ENCODE results near the gene ANO2.

The ANO2 gene

DNA sequence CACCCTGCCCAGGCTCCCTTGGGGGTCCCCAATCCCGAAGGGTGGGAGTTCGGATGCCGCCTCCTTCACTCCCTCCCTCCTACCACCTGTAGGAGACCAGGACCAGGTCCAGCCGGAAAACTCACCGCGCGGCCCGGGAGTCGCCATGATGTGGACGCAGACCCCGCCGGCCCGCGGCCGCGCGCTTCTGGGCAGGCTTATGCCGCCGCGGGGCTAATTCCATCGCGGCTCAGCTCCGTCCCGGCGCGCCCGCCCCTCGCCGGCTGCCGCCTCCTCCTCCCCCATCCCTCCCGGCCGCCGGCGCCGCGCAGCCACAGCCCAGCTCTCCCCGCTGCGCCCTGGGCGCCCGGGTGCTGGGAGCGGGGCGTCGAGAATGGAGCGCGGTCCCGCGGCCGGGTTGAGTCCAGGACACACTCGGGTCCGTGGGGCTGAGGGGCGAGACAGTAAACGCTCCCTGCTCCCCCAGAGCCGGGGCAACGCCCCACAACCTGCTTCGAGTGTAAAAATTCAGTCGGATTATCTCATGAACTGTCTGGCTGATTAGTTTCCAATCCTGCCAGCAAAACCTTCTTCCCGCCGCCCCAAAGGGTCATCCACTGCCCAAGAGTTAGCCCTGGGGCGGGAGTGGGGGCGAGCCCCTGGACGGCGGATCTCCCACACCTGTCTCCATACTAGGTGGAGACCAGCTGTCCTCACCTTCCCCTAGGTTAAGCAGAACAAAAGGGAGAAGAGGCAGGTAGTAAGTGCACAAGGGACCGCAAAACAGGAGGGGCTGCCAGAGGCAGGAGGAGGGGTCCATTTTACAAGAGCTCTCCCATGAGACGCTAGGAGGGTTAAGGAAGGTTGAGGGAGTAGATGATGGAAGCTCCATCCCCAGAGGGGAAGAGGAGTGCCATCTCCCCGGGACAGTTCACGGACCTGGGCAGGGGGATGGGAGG is at the start of gene ANO2:
Gene ANO2, minus strand, starts transcription at position 189 of the 938 bp plus-strand sequence. Its CDS starts 42 bp downstream, at position 147.
- no peak for DNase-seq (ENCODE audit: low spot score)

DNA sequence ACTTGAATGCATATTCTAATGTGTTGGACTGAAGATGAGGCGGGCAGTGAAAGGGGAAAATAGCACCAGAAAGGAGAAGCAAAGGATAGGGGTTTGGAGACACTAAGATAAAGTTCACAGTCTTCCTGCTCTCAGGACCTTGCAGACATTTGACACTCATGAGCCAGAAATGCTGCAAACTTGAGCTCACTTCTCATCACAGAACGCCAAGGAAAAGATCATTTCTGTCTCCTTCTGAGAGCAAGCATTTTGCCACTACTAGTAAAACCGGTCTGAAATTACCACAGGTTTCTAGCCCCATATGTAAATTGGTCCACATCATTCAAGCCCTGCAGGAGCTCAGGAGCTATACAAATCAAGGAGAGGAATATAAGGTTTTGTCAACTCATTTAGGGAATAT is 44.6 kb upstream of the ANO2 start:
- DNase-seq (ENCODE audit: low spot score): no peak

DNA sequence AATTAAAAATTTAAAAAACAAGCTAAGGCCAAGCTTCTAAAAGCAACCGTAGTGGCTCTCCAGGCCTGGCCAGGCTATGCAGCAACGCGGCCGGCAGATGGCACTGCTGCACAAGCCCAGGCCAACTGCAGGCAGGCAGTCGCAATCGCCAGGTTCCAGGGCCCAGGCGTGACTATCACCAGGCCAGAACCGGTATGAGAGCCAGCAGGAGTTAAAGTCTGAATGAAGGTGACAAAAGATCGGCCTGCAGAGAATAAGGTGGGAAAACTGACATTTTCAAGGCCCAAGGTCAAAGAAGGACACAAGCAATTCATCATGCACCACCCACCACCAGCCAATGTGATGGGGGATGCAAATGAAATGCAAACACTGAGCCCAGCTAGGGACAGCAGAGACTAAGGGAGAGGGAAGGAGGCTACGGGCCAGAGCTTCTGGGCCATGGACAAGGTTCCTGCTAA is 43.6 kb upstream of the ANO2 start:
- peak; percentile 77 for DNase-seq (ENCODE audit: low spot score)

DNA sequence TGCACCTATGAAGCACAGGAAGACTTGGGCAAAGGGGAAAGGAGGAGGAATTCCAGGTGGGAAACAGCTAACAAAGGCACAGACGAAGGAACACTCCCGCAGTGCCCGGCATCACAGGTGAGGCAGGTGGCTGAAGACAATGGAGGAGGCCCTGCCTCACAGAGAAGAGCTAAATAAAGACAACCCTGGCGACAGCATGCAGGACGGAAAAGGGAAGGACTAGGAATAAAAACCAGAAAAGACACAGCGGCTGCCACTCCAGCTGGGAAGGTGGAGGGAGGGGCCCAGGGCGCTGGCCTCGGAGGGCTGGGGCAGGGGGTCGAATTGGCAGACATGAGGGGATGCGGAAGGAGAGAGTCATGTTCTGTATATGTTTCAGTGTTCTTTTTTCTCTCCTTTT is 43.0 kb upstream of the ANO2 start:
- no peak for DNase-seq (ENCODE audit: low spot score)

DNA sequence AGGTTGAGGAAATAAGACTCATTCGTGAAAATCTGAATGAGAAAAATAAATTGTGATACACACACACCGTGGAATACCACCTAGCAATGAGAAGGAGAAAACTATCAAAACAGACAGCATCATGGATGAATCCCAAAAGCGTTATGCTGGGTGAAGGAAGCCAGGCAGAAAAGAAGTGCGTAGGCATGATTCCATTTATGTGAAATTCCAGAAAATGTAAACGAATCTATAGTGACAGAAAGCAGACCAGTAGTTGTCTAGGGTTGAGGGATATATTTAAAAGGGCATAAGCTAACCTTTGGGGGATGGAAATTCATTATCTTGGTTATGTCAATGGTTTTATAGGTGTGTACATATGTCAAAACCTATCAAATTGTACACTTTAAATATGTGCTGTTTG is 42.5 kb upstream of the ANO2 start:
- no peak for DNase-seq (ENCODE audit: low spot score)

DNA sequence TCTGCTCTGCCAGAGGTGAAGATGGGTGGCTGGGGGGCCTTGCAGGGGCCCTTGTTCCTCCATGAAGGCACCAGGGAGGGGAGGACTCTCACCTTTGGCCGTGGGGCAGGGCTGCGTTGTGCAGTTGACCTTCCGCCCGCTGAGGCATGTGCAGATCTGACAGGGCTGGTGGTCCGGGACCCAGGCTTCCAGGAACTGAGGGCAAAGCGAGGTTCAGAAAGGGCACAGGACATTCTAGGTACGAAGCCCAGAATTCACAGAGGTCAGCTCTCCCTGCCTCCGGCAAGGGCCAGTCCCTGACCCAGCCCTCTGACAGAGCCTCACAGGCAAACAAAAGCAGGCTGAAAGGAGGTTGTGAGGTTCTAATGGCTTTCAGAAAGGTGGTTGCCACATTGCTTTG is 40.4 kb upstream of the ANO2 start:
- no peak for DNase-seq (ENCODE audit: low spot score)

DNA sequence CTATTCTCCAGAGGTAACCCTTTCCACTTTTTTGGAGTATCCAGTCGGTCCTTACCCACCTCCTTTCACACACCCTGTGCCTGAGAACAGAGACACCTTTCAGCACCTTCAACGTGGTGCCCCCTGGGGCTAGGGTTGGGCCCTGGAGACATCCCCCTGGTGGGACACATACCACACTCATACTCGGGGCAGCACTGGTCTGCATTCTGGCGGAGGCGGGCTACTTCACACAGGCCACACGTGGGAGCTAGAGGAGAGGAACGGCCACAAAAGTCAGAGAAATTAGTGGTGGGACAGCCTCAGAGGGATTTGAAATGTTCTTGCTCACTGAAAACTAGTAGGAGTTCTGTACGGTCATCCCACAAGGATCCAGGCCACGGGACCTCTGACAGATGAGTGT is 39.8 kb upstream of the ANO2 start:
- DNase-seq (ENCODE audit: low spot score): no peak

DNA sequence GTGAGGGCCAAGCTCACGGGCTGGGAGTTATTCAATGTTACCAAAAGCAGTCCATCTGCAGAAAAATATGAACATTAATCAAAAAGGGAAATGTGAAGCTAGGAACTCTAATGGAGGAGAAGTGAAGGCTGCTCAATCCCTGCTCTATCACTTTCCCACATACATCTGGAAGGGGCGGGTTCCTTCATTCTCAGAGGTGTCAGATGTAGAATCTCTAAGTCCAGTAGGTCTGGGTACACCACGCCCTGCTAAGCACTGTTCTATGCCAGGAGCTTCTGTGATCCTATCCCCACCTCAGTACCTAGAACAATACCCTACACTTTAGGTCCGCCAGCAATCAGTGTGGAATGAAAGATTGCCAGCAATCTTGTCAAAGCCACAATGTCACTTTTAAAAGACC is 37.0 kb upstream of the ANO2 start:
- DNase-seq (ENCODE audit: low spot score): no peak

DNA sequence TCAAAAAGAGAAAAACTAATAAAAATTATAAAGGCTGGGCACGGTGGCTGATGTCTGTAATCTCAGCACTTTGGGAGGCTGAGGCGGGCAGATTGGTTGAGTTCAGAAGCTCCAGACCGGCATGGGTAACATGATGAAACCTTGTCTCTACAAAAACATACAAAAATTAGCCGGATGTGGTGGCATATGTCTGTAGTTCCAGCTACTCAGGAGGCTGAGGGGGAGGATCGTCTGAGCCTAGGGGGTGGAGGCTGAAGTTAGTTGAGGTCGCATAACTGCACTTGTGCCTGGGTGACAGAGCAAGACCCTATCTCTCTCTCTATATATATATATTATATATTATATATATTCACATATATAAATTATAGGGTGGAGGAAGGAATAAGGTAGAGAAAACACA is 32.5 kb upstream of the ANO2 start:
- no peak for DNase-seq (ENCODE audit: low spot score)

DNA sequence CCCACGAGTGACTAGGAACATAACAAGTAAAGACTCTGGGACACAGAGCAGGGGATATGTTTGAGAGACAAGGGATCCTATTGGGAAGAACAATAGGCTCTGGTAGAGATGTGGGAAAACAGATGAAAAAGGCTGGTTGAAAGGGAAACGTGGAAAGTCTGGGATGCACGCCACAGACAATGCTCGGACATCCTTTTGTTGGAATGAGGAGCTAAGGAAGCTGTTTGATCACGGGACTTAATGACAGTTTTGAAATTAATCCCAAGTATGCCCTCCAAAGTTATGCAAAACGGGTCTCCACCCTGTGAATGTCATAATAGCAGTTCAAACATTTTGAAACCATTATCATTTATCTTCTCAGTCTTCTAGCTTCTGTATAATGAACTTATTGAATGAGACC is 31.7 kb upstream of the ANO2 start:
- DNase-seq (ENCODE audit: low spot score): no peak

DNA sequence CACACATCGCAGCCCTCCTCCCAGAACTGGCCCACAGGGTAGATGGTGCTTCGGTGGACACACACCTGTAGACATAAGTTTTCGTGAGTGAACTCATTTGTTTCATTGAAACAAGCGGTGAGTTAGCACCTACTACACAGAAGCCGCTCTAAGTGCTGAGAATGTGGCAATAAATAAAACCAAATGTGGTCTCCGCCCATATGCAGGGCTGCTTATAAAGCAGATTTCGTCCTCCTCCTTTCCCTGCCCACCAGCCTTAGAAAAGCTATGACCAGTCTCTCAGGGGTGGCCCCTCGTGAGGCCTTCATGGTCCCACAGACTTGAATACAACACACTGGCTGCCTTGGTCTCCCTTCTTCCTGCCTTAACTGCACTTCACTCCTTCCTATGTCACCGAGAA is 31.1 kb upstream of the ANO2 start:
- DNase-seq (ENCODE audit: low spot score): no peak

DNA sequence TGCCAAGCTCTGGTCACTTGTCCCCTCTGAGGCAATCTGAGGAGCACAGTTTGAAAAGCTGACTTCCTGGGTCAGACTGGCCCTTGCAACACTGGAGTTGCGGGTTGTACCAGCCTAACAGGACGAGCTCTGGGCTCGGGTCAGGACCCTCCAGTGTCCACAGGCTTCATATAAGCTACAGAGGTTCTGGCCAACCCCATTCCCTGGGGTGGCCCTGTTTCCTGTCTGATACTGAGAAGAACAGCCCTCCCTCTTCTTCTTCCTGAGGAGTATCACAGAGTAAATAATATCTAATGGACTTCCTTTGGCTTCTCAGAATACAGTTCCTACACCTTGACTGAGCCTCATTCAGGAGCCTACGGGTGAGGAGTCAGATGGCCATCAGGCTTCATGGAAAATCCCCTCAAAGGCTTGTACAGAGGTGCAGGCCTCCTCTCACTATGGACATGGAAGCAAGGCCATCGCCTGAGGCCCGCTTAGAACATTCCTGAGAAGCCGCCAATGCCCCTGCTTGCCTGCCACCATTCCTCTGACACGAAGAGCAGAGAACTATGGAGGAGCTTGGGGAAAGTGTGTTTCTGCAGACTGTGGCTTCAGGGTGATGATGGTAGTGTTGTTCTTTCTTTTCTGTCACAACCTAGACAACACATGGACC is 28.5 kb upstream of the ANO2 start:
- DNase-seq (ENCODE audit: low spot score): no peak

DNA sequence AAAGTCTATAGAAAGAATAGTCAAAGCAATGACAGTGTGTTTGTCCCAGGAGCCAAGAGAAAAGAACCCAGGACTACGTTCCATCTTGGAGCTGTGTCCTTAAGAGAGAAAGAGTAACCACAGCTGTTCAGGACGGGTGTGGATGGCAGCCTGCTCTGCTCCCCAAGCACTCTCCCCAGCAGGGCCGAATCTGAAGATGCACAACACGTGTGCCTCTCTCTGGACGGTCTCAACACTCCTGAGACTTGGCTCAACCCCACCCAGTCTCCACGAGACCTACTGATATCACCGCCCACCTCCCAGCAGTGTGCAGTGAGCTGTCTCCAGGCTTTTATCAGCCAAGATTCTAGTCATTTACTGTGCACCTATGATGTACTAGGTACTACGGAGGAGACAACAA is 27.3 kb upstream of the ANO2 start:
- DNase-seq (ENCODE audit: low spot score): no peak

DNA sequence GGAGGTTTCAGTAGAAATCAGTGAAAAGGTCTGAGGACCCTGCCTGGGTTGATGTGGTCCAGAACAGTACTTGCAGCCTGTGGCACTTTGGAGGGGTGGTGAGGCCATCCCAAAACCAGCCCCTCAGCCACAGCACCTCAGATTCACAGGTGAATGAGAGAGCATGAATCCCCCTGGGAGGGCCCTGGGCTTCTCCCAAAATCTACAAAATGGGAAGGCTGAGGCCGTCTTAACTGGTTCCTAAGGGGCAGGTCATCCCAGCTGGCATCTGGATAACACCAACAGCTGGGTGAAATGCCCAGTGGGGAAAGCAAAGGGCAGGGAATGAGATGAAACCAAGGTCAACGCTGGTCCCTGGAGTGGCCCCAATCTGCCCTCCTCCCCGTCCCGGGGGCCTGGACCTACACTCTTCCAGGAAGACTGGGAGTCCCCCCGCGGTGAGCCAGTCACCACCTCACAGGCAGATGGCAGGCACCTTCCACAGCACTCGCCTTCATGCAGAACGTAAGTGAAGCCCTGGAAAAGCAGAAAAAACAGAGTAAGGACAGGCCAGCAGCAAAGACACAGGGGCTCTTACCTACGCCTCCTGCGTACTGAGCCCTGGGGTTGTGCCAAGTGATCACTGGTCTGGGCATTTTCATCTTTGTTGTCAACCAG is 26.3 kb upstream of the ANO2 start:
- no peak for DNase-seq (ENCODE audit: low spot score)

DNA sequence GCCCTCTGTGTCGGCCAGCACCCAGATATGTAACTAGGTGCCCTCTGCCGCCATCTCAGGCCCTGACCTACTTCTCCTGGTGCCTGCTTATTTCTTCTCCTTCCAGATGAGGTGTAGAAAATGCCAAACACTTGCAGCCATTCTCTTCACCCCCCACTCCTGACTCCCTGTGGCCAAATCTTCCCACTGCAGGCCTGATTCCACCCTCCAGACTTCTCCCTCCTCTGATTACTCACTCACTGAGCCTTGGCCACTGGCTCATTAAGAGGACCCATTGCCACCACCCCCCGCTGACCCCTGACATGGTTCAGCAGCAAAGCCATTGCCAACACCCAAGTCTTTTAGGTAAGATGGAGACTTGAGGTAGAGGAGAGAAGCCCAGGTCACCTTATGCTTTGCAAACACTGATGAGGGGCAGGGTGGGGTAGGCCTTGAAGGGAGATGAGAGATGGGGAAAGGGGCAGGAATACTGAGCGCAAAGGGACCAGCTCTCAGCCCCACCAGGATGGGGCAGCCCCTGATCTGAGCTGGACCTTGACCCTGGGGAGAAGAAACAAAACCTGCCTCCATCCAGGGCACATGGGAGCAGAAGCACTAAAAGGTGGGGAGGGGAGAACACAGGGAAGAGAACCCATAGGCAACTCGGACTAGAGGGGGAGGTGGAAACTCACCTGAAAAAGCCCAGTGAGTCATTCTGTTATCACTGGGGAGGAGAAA is 25.1 kb upstream of the ANO2 start:
- DNase-seq (ENCODE audit: low spot score): no peak

DNA sequence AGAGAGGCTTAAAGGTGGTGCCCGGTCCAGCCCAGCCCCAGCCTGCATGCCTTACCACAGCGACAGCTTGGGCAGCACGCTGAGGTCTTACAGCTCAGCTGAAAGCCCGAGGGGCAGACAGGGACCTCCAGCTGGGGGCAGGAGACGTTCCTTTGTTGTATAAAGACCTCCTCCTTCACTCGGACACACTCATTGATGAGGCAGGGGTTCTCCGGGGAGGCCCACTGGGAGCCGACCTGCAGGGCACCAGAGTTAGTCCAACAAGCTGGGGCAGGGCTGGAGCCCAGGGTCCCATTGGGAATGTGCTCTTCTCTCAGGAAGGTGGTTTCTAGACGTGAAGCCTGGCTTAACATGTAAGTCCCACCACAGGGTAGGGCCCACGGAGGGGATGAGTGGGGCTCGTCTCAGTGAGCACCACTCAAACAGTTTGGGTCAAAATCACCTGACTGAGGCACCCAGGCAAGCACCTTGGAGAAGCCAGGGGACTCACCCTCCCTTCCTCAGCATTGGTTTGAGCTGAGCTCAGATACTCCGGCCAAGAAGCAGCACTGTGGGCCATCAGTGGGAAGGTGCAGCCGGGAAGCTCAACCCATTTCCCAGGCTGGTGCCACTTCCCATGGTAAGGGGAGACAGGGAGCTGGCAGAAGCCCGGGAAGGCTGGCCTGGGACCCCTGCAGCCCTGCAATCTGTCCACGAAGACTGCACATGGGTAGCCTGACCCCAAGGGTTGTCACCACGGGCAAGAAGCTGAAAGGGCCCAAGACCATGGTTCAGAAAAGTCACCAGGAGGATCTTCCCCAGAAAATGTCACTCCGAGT is 24.3 kb upstream of the ANO2 start:
- no peak for DNase-seq (ENCODE audit: low spot score)

DNA sequence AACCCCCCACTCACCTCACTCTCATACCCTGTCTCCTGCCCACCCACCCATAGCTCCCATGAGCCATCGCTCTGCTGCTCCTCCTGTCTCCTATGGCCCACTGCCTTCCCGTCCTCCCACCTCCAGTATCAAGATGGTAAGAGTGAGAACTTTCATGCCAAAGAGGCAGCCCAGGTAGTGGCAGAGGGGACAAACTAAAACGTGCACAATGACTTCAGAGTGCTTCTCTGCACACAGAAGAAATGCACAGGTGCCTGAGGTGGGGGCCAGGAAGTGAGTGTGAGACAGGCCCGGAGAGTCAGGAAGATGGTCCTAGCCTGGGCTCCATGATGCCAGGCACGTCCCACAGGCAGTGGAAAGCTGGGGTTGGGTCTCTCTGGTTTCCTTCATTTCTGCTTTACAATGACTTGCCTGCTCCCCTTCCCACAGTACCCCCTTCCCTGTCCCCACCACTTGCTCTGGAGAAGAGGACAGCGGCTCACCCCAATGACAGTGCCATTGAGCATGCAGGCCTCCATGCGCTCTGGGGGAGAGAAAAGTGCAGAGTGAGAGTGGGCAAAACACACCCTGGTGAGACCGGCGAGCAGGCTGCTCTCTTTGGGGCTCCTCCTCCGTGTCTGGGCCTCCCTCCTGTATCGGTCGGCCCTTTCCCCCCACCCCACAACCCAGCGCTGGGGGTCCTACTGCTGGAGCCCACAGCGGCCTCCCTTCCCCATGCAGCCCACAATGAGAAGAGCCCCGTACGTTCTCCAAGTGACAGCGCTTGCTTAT is 22.8 kb upstream of the ANO2 start:
- DNase-seq (ENCODE audit: low spot score): no peak

DNA sequence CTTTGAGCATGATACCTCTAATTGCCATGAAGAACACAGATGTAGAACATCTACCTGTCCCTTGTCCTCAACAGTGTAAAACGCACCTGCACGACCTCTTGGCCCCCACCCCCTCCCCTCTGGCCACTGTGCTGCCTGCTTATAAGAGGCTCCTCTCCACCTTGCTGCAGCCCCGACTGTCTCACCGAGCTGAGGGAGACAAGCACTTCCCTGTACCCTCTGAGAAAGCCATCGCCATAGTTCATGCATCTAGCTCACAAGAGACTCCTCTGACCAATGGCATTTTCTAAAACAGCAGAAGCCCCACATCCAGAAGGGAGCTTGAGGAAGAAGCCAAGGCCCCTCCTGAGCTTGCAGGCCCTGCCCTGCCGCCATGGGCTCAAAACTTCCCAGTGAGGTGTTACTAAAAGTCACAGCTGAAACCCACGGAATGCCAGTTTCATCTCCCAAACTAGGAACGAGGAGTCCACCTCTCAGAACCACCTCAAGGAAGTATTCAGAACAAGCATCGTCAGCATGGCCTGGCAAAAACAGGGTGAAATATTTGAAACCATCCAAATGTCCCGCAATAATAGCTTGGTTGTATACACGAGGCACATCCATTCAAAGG is 21.5 kb upstream of the ANO2 start:
- no peak for DNase-seq (ENCODE audit: low spot score)

DNA sequence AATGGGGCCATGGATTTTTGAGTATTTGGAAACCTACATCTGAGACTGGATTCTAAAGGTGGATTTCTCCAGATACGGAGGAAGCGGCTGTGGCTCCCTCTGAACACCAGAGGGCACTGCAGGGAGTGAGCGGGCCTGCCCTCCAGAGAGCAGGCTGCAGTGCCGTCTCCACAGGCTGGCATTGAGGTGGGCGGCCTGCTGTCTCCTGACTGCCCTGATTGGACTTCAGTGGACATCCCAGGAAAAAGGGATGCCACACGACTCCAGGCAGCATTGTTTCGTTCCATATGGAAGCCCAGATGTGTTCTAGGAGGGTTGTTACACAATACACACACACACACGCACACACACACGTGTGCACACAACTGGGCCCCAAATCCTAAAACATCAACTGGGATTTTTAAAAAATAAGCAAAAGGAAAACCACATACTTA is 20.9 kb upstream of the ANO2 start:
- peak; percentile 62 for DNase-seq (ENCODE audit: low spot score)

All from HuH-7 (cell line).